ENCODE results near the gene CAMK1D. TPM values are rescaled to one million over a fixed set of nuclear protein-coding genes. Genes with fewer than 3 reads are reported as not detected.

CAMK1D gene
- total RNA-seq, 2 experiments from 2014 or later, result 28.8 to 35.3 TPM

GRCh38 chr10:12459340-12459739 is 110.0 kb downstream of the CAMK1D start:
- H3K4me1 Mint-ChIP-seq (ENCODE audit: low read depth), result peaks cover 15% of the 10 kb centered on the region
- H3K27me3 ChIP-seq (ENCODE audit: control insufficient read depth in 1 of 2, insufficient read depth in 2 of 2, low read length in 2 of 2), result no peaks in the 10 kb centered on the region
- POLR2A ChIA-PET, result no interaction called here
- no peak overlapping the region for H3K4me3 Mint-ChIP-seq
- no peaks in the 10 kb centered on the region for H3K36me3 ChIP-seq (ENCODE audit: insufficient read depth, low read length)
- no peak for DNase-seq
- H3K4me1 ChIP-seq (ENCODE audit: insufficient read depth, low read length), result no peaks in the 10 kb centered on the region
- H3K36me3 Mint-ChIP-seq (ENCODE audit: low read depth), result peaks cover 5% of the 10 kb centered on the region
- ATAC-seq (ENCODE audit: poor library complexity), result no peak
- H3K27ac ChIP-seq (ENCODE audit: low read depth in 1 of 2, low read length in 2 of 2), result no peak overlapping the region
- H3K27ac Mint-ChIP-seq, result no peak overlapping the region
- TF ChIP-seq, protein P1, sequence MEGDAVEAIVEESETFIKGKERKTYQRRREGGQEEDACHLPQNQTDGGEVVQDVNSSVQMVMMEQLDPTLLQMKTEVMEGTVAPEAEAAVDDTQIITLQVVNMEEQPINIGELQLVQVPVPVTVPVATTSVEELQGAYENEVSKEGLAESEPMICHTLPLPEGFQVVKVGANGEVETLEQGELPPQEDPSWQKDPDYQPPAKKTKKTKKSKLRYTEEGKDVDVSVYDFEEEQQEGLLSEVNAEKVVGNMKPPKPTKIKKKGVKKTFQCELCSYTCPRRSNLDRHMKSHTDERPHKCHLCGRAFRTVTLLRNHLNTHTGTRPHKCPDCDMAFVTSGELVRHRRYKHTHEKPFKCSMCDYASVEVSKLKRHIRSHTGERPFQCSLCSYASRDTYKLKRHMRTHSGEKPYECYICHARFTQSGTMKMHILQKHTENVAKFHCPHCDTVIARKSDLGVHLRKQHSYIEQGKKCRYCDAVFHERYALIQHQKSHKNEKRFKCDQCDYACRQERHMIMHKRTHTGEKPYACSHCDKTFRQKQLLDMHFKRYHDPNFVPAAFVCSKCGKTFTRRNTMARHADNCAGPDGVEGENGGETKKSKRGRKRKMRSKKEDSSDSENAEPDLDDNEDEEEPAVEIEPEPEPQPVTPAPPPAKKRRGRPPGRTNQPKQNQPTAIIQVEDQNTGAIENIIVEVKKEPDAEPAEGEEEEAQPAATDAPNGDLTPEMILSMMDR (IDR thresholded peaks at IDR 0.05), result no peak
- H3K4me3 ChIP-seq (ENCODE audit: low read length), result no peak overlapping the region
- intact Hi-C loops (cut with DNase I, micrococcal nuclease), result no loop called here
- CTCF ChIA-PET, result interaction anchor here (0.9 kb wide), 1 partner anchor 121 kb away, joined by 4 read pairs; no protein-coding TSS in a partner anchor
- H3K9me3 Mint-ChIP-seq, result no peaks in the 10 kb centered on the region
- H3K27me3 Mint-ChIP-seq, result no peaks in the 10 kb centered on the region
- no peaks in the 10 kb centered on the region for H3K9me3 ChIP-seq (ENCODE audit: control insufficient read depth in 1 of 2, insufficient read depth in 1 of 2, low read length in 2 of 2)

GRCh38 chr10:12459762-12460161 is 110.4 kb downstream of the CAMK1D start:
- Histone ChIP-seq H3K4me3 (ENCODE audit: low read length) (no peak overlapping the region), H3K4me1 (ENCODE audit: insufficient read depth, low read length) (no peaks in the 10 kb centered on the region), H3K27me3 (ENCODE audit: control insufficient read depth in 1 of 2, insufficient read depth in 2 of 2, low read length in 2 of 2) (no peaks in the 10 kb centered on the region), H3K27ac (ENCODE audit: low read depth in 1 of 2, low read length in 2 of 2) (no peak overlapping the region), H3K36me3 (ENCODE audit: insufficient read depth, low read length) (no peaks in the 10 kb centered on the region), H3K9me3 (ENCODE audit: control insufficient read depth in 1 of 2, insufficient read depth in 1 of 2, low read length in 2 of 2) (no peaks in the 10 kb centered on the region)
- intact Hi-C loops (cut with DNase I, micrococcal nuclease), result no loop called here
- H3K27me3 Mint-ChIP-seq, result no peaks in the 10 kb centered on the region
- no peak overlapping the region for H3K4me3 Mint-ChIP-seq
- ChIA-PET POLR2A (no interaction called here), CTCF (interaction anchor here (0.9 kb wide), 1 partner anchor 120 kb away, joined by 4 read pairs; no protein-coding TSS in a partner anchor)
- DNase-seq, result no peak
- TF ChIP-seq, protein P1 (IDR thresholded peaks at IDR 0.05), result no peak
- no peaks in the 10 kb centered on the region for H3K9me3 Mint-ChIP-seq
- no peak overlapping the region for H3K27ac Mint-ChIP-seq
- H3K4me1 Mint-ChIP-seq (ENCODE audit: low read depth), result peaks cover 15% of the 10 kb centered on the region
- no peak for ATAC-seq (ENCODE audit: poor library complexity)
- peaks cover 5% of the 10 kb centered on the region for H3K36me3 Mint-ChIP-seq (ENCODE audit: low read depth)

DNA sequence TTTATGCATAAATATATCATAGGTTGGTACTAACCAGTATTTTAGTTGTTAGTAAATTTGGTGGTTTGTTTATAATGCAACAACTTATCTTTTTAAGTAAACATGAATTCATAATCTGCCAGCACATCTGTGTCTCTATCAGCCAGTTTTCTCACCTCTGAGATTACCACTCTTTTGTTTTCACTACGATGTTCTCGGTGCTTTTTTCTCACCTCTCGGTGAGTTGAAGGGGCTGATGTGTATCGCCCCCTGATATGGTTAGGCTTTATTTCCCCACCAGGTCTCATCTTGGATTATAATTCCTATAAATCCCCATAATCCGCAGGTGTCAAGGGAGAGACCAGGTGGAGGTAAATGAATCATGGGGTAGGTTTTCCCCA is 114.1 kb downstream of the CAMK1D start:
- Histone ChIP-seq H3K27ac (ENCODE audit: low read depth in 1 of 2, low read length in 2 of 2) (no peak overlapping the region), H3K4me1 (ENCODE audit: insufficient read depth, low read length) (peaks cover 7% of the 10 kb centered on the region), H3K4me3 (ENCODE audit: low read length) (no peak overlapping the region), H3K9me3 (ENCODE audit: control insufficient read depth in 1 of 2, insufficient read depth in 1 of 2, low read length in 2 of 2) (no peaks in the 10 kb centered on the region), H3K36me3 (ENCODE audit: insufficient read depth, low read length) (no peaks in the 10 kb centered on the region), H3K27me3 (ENCODE audit: control insufficient read depth in 1 of 2, insufficient read depth in 2 of 2, low read length in 2 of 2) (no peaks in the 10 kb centered on the region)
- TF ChIP-seq, protein P1 (IDR thresholded peaks at IDR 0.05), result no peak
- intact Hi-C loops (cut with DNase I, micrococcal nuclease), result no loop called here
- Mint-ChIP-seq H3K4me1 (ENCODE audit: low read depth) (peaks cover 20% of the 10 kb centered on the region), H3K36me3 (ENCODE audit: low read depth) (peaks cover 5% of the 10 kb centered on the region), H3K27me3 (no peaks in the 10 kb centered on the region), H3K4me3 (no peak overlapping the region), H3K27ac (no peak overlapping the region), H3K9me3 (no peaks in the 10 kb centered on the region)
- ATAC-seq (ENCODE audit: poor library complexity), result no peak
- ChIA-PET POLR2A (no interaction called here), CTCF (interaction anchor here (0.6 to 1.3 kb wide), 2 partner anchors 14 to 103 kb away, joined by 3 read pairs; no protein-coding TSS in a partner anchor)
- DNase-seq, result no peak

Data from CD4-positive, alpha-beta T cell (primary cell).